HepG2 (cell line): Measurements from ENCODE around the gene SRXN1. TPM values are rescaled to one million over a fixed set of nuclear protein-coding genes. Genes with fewer than 3 reads are reported as not detected.

Source experiments
- ATAD3A ChIP-seq: sonication (generic); formaldehyde crosslinking; IDR thresholded peaks from 2 replicates; pipeline ENCODE4 v1.4.0; 2020; ENCODE audit warnings: missing genetic modification reagents
- HOXA7 ChIP-seq: sonication (generic); formaldehyde crosslinking; IDR thresholded peaks from 2 replicates; pipeline ENCODE4 v1.8.1; 2022; ENCODE audit warnings: mild to moderate bottlenecking, missing genetic modification reagents, moderate library complexity
- KDM5B ChIP-seq: sonication (generic); formaldehyde crosslinking; IDR thresholded peaks from 2 replicates; pipeline ENCODE4 v1.4.0; 2020; ENCODE audit warnings: missing genetic modification reagents, mild to moderate bottlenecking, borderline replicate concordance
- NONO ChIP-seq, 2 experiments: fragments of 450-650 bp in 1 of 2; sonication (generic) in 1 of 2; formaldehyde crosslinking in 1 of 2; IDR thresholded peaks in 1 of 2; conservative IDR thresholded peaks in 1 of 2; 2 replicates each; pipeline versions ENCODE4 v1.6.1 to v1.8.0; 2017 to 2022; ENCODE audit warnings: mild to moderate bottlenecking in 1 of 2, missing genetic modification reagents in 1 of 2, moderate library complexity in 1 of 2
- PRPF4 ChIP-seq: fragments of 200-400 bp; formaldehyde crosslinking; IDR thresholded peaks from 2 replicates; pipeline ENCODE4 v1.6.1; 2016; ENCODE audit warnings: low read length, low read depth; ENCODE audit not compliant: poor library complexity, severe bottlenecking
- U2AF1 ChIP-seq: fragments of 200-400 bp; formaldehyde crosslinking; optimal IDR thresholded peaks from 2 replicates; pipeline ENCODE3; 2017; ENCODE audit warnings: mild to moderate bottlenecking, low read depth, low read length
- ZKSCAN1 ChIP-seq: fragments of 150-350 bp; IDR thresholded peaks from 2 replicates; pipeline ENCODE4 v1.6.1; 2014; ENCODE audit warnings: low read length
- ZMYM4 ChIP-seq: sonication (generic); formaldehyde crosslinking; IDR thresholded peaks from 2 replicates; pipeline ENCODE4 v1.8.1; 2023; ENCODE audit warnings: mild to moderate bottlenecking, missing genetic modification reagents
- ZNF124 ChIP-seq: sonication (generic); formaldehyde crosslinking; IDR thresholded peaks from 2 replicates; pipeline ENCODE4 v1.4.0; 2020; ENCODE audit warnings: missing genetic modification reagents
- ZNF224 ChIP-seq: sonication (generic); formaldehyde crosslinking; IDR thresholded peaks from 2 replicates; pipeline ENCODE4 v1.5.0; 2020; ENCODE audit warnings: mild to moderate bottlenecking, missing genetic modification reagents
- ZNF329 ChIP-seq: sonication (generic); formaldehyde crosslinking; IDR thresholded peaks from 2 replicates; pipeline ENCODE4 v1.9.0; 2021; ENCODE audit warnings: low read depth, mild to moderate bottlenecking, missing genetic modification reagents
- polyA plus RNA-seq, 8 experiments: library from polyadenylated mRNA; depleted of rRNA in 3 of 8; stranded (reverse) in 7 of 8; unstranded in 1 of 8; fragments of >200 nt; fragmentation: Illumina TruSeq in 4 of 8; extraction: Trizol in 4 of 8; gene quantifications; 2 replicates each; pipeline versions ENCODE4 v1.2.1 to v1.2.3, GENCODE V29; 2011 to 2016; ENCODE audit warnings: low read depth in 4 of 8, missing spikeins in 1 of 8, mixed read lengths in 1 of 8; ENCODE audit not compliant: insufficient read depth in 1 of 8
- total RNA-seq, 5 experiments: library from RNA; depleted of rRNA; stranded (reverse); fragments of >200 nt; fragmentation: Illumina TruSeq; extraction: Trizol; gene quantifications; 2 replicates each; pipeline ENCODE4 v1.2.3, GENCODE V29; 2016; ENCODE audit warnings: low read depth in 1 of 5
- TF ChIP-seq, protein P1 (sequence below): sonication (generic); formaldehyde crosslinking; IDR thresholded peaks from 2 replicates; pipeline ENCODE4 v1.4.0; 2020; ENCODE audit warnings: mild to moderate bottlenecking, missing genetic modification reagents
- TF ChIP-seq, protein P2 (sequence below): IDR thresholded peaks from 2 replicates; pipeline ENCODE4 v1.6.1; 2012; ENCODE audit warnings: inconsistent platforms
- TF ChIP-seq, protein P3 (sequence below): sonication (generic); formaldehyde crosslinking; IDR thresholded peaks from 2 replicates; pipeline ENCODE4 v1.5.1; 2020; ENCODE audit warnings: mild to moderate bottlenecking, missing genetic modification reagents, moderate library complexity
- TF ChIP-seq, protein P4 (sequence below): sonication (generic); formaldehyde crosslinking; conservative IDR thresholded peaks from 2 replicates; pipeline ENCODE4 v1.4.0; 2020; ENCODE audit warnings: missing genetic modification reagents
- TF ChIP-seq, protein P5 (sequence below): sonication (generic); formaldehyde crosslinking; IDR thresholded peaks from 2 replicates; pipeline ENCODE4 v1.9.0; 2022; ENCODE audit warnings: missing genetic modification reagents, mild to moderate bottlenecking, borderline replicate concordance

The SRXN1 gene
- total and polyA plus RNA-seq, 2 of the 13 experiments (the other 11 are each of a cell fraction or from before 2014, with no cell fraction given), result 29.9 to 87.7 TPM

DNA sequence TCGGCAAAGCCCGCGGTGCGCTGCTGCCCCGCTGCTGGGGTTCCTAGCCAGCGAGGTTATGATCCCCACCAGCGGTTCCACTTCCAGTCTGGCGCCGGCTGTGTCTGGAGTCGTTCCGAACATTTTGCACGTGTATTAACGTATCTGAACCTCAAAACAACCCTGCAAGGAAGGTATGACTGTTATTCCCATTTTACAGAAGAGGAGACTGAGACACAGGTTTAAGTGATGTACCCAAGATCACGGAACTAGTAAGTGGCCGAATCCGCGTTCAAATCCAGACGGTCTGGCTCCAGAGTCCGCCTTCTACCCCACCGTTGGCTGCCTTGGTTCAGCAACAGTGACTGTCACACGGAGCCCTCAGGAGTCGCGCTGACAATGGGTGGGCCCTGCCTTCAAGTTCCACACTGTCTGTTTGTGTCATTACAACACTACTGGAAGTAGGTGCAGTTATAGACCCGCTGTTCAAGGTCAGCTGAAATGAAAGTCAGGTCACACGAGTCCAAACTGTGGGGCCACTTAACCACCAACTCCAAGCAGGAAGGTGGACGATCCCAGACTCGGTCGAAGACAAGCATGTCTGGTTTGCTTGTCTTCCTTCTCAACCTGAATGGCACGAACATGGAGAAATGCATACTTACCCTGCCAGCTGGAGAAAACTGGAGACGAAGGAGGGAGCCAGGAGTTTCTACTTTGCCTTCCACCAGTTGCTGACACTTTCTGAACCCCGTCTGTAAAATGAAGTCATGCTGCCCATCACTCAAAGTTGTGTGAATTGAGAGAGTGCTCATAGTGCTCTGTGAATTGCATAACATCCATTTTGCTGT, 803 bp upstream of the SRXN1 start (continued):
- TF ChIP-seq ZKSCAN1 (no peak), ZNF224 (CRISPR knock-in tag) (0 out of 2 replicates have a peak, but pooled peaks have one; percentile 53), HOXA7 (CRISPR knock-in tag) (no peak; the same call in 1 of the 2 replicates), ZNF329 (no peak), PRPF4 (no peak), ATAD3A (CRISPR knock-in tag) (no peak), KDM5B (CRISPR knock-in tag) (peak; percentile 72; the same call in 1 of the 2 replicates), ZNF124 (no peak), NONO (IDR thresholded peaks at IDR 0.05) (no peak), NONO (CRISPR knock-in tag; conservative IDR thresholded peaks at IDR 0.05) (no peak), ZMYM4 (peak; percentile 15; the same call in 1 of the 2 replicates), U2AF1 (peak; percentile 70)
- TF ChIP-seq, protein P1, sequence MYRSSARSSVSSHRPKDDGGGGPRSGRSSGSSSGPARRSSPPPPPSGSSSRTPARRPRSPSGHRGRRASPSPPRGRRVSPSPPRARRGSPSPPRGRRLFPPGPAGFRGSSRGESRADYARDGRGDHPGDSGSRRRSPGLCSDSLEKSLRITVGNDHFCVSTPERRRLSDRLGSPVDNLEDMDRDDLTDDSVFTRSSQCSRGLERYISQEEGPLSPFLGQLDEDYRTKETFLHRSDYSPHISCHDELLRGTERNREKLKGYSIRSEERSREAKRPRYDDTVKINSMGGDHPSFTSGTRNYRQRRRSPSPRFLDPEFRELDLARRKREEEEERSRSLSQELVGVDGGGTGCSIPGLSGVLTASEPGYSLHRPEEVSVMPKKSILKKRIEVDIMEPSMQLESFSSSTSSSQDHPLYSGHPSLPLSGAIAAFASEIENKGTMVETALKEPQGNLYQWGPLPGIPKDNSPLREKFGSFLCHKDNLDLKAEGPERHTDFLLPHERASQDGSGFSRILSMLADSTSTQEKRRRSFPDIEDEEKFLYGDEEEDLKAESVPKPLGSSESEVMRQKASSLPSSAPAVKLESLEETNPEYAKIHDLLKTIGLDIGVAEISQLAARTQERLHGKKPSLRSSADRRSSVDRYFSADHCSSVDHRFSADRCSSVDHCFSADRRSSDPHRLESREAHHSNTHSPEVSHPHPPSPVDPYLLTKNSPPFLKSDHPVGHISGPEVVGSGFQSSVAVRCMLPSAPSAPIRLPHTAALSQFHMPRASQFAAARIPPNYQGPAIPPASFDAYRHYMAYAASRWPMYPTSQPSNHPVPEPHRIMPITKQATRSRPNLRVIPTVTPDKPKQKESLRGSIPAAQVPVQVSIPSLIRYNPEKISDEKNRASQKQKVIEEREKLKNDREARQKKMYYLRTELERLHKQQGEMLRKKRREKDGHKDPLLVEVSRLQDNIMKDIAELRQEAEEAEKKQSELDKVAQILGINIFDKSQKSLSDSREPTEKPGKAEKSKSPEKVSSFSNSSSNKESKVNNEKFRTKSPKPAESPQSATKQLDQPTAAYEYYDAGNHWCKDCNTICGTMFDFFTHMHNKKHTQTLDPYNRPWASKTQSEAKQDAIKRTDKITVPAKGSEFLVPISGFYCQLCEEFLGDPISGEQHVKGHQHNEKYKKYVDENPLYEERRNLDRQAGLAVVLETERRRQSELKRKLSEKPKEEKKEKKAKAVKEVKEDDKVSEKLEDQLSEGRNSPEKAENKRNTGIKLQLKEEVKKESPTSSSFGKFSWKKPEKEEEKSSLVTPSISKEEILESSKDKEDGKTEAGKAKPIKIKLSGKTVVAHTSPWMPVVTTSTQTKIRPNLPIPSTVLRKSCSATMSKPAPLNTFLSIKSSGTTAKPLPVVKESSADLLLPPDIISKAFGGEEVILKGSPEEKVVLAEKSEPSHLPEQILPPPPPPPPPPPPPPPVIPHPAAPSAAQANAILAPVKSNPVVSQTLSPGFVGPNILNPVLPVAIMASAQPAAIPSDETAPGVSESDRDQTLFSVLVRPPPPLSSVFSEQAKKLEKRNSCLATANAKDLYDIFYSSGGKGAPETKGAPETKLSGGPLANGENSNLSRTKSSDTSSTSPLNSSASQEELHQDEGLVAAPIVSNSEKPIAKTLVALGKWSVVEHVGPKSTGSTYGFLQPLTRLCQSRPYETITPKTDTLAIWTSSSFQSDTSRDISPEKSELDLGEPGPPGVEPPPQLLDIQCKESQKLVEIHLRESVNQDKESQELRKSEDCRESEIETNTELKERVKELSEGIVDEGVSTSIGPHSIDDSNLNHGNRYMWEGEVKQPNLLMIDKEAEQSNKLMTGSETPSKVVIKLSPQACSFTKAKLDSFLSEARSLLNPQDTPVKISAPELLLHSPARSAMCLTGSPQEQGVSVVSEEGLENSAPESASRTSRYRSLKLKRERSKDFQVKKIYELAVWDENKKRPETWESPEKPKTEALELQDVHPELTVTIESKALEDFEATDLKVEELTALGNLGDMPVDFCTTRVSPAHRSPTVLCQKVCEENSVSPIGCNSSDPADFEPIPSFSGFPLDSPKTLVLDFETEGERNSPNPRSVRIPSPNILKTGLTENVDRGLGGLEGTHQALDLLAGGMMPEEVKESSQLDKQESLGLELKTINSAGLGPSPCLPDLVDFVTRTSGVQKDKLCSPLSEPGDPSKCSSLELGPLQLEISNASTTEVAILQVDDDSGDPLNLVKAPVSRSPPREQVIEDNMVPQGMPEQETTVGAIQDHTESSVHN (CRISPR knock-in tag), result no peak
- TF ChIP-seq, protein P2, sequence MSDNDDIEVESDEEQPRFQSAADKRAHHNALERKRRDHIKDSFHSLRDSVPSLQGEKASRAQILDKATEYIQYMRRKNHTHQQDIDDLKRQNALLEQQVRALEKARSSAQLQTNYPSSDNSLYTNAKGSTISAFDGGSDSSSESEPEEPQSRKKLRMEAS, result no peak
- TF ChIP-seq, protein P3, sequence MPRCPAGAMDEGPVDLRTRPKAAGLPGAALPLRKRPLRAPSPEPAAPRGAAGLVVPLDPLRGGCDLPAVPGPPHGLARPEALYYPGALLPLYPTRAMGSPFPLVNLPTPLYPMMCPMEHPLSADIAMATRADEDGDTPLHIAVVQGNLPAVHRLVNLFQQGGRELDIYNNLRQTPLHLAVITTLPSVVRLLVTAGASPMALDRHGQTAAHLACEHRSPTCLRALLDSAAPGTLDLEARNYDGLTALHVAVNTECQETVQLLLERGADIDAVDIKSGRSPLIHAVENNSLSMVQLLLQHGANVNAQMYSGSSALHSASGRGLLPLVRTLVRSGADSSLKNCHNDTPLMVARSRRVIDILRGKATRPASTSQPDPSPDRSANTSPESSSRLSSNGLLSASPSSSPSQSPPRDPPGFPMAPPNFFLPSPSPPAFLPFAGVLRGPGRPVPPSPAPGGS (CRISPR knock-in tag), result no peak
- TF ChIP-seq, protein P4, sequence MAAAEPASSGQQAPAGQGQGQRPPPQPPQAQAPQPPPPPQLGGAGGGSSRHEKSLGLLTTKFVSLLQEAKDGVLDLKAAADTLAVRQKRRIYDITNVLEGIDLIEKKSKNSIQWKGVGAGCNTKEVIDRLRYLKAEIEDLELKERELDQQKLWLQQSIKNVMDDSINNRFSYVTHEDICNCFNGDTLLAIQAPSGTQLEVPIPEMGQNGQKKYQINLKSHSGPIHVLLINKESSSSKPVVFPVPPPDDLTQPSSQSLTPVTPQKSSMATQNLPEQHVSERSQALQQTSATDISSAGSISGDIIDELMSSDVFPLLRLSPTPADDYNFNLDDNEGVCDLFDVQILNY (CRISPR knock-in tag), result no peak
- TF ChIP-seq, protein P5, sequence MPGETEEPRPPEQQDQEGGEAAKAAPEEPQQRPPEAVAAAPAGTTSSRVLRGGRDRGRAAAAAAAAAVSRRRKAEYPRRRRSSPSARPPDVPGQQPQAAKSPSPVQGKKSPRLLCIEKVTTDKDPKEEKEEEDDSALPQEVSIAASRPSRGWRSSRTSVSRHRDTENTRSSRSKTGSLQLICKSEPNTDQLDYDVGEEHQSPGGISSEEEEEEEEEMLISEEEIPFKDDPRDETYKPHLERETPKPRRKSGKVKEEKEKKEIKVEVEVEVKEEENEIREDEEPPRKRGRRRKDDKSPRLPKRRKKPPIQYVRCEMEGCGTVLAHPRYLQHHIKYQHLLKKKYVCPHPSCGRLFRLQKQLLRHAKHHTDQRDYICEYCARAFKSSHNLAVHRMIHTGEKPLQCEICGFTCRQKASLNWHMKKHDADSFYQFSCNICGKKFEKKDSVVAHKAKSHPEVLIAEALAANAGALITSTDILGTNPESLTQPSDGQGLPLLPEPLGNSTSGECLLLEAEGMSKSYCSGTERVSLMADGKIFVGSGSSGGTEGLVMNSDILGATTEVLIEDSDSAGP (CRISPR knock-in tag), result 0 out of 2 replicates have a peak, but pooled peaks have one; percentile 78
